ENCODE results near the gene ATRN. TPM values are rescaled to one million over a fixed set of nuclear protein-coding genes. Genes with fewer than 3 reads are reported as not detected.
A peak's percentile ranks its signal among the peaks of the same experiment; 100 is the strongest.

ATRN gene
- total RNA-seq, 2 donors from 2014 or later = 9.6 to 11.6 TPM

GRCh38 chr20:3663858-3664257 is 193.0 kb downstream of the ATRN start:
- Mint-ChIP-seq H3K27me3 (ENCODE audit: low read depth) (peaks cover 33% of the 10 kb centered on the region), H3K9me3 (no peaks in the 10 kb centered on the region), H3K27ac (no peak overlapping the region), H3K4me3 (no peak overlapping the region), H3K36me3 (ENCODE audit: insufficient read depth in 2 of 2) (no peaks in the 10 kb centered on the region), H3K4me1 (ENCODE audit: low read depth) (peaks cover 39% of the 10 kb centered on the region)
- ATAC-seq (replicated peaks in 1 of 2) (no peak), DNase-seq (no peak)

GRCh38 chr20:3667434-3668037 is 196.7 kb downstream of the ATRN start:
- Mint-ChIP-seq H3K9me3 (no peaks in the 10 kb centered on the region), H3K27ac (no peak overlapping the region), H3K27me3 (ENCODE audit: low read depth) (peaks cover 29% of the 10 kb centered on the region), H3K36me3 (ENCODE audit: insufficient read depth in 2 of 2) (no peaks in the 10 kb centered on the region), H3K4me3 (no peak overlapping the region), H3K4me1 (ENCODE audit: low read depth) (peaks cover 27% of the 10 kb centered on the region)
- no peak for DNase-seq
- no peak for ATAC-seq (replicated peaks in 1 of 2)

GRCh38 chr20:3669710-3670367 is 199.0 kb downstream of the ATRN start:
- H3K9me3 Mint-ChIP-seq = no peaks in the 10 kb centered on the region
- H3K27ac Mint-ChIP-seq = no peak overlapping the region
- no peak overlapping the region for H3K4me3 Mint-ChIP-seq
- DNase-seq (no peak), ATAC-seq (replicated peaks in 1 of 2) (no peak)
- no peaks in the 10 kb centered on the region for H3K36me3 Mint-ChIP-seq (ENCODE audit: insufficient read depth in 2 of 2)
- H3K27me3 Mint-ChIP-seq (ENCODE audit: low read depth) = peaks cover 29% of the 10 kb centered on the region
- H3K4me1 Mint-ChIP-seq (ENCODE audit: low read depth) = peaks cover 27% of the 10 kb centered on the region

GRCh38 chr20:3670511-3670910 is 199.7 kb downstream of the ATRN start:
- H3K9me3 Mint-ChIP-seq = no peaks in the 10 kb centered on the region
- H3K27me3 Mint-ChIP-seq (ENCODE audit: low read depth) = peaks cover 36% of the 10 kb centered on the region
- ATAC-seq (replicated peaks in 1 of 2) = no peak
- H3K27ac Mint-ChIP-seq = no peak overlapping the region
- DNase-seq = no peak
- H3K4me3 Mint-ChIP-seq = no peak overlapping the region
- H3K4me1 Mint-ChIP-seq (ENCODE audit: low read depth) = peaks cover 20% of the 10 kb centered on the region
- H3K36me3 Mint-ChIP-seq (ENCODE audit: insufficient read depth in 2 of 2) = no peaks in the 10 kb centered on the region

GRCh38 chr20:3670945-3671344 is 200.1 kb downstream of the ATRN start:
- Mint-ChIP-seq H3K4me1 (ENCODE audit: low read depth) (peaks cover 16% of the 10 kb centered on the region), H3K27ac (no peak overlapping the region), H3K9me3 (no peaks in the 10 kb centered on the region), H3K36me3 (ENCODE audit: insufficient read depth in 2 of 2) (no peaks in the 10 kb centered on the region), H3K27me3 (ENCODE audit: low read depth) (peaks cover 40% of the 10 kb centered on the region), H3K4me3 (peak overlapping the region in 1 of 2 donors; percentile 23)
- no peak for ATAC-seq (replicated peaks in 1 of 2)
- no peak for DNase-seq

GRCh38 chr20:3671986-3672546 is 201.2 kb downstream of the ATRN start:
- H3K4me3 Mint-ChIP-seq = peak overlapping the region; percentile 39 to 40
- H3K27ac Mint-ChIP-seq = no peak overlapping the region
- DNase-seq (no peak), ATAC-seq (replicated peaks in 1 of 2) (no peak)
- H3K27me3 Mint-ChIP-seq (ENCODE audit: low read depth) = peaks cover 50% of the 10 kb centered on the region
- H3K9me3 Mint-ChIP-seq = no peaks in the 10 kb centered on the region
- no peaks in the 10 kb centered on the region for H3K36me3 Mint-ChIP-seq (ENCODE audit: insufficient read depth in 2 of 2)
- H3K4me1 Mint-ChIP-seq (ENCODE audit: low read depth) = peaks cover 10% of the 10 kb centered on the region

GRCh38 chr20:3672547-3673171 is 201.8 kb downstream of the ATRN start:
- Mint-ChIP-seq H3K36me3 (ENCODE audit: insufficient read depth in 2 of 2) (no peaks in the 10 kb centered on the region), H3K9me3 (no peaks in the 10 kb centered on the region), H3K27me3 (ENCODE audit: low read depth) (peaks cover 50% of the 10 kb centered on the region), H3K4me1 (ENCODE audit: low read depth) (peaks cover 5% of the 10 kb centered on the region), H3K4me3 (peak overlapping the region; percentile 39 to 40), H3K27ac (no peak overlapping the region)
- DNase-seq = peak in 1 of 2 donors; percentile 21
- ATAC-seq (replicated peaks in 1 of 2) = peak; percentile 27 to 36

- H3K4me3 Mint-ChIP-seq = peak overlapping the region; percentile 33 to 39
- H3K27ac Mint-ChIP-seq = no peak overlapping the region
- H3K27me3 Mint-ChIP-seq (ENCODE audit: low read depth) = peaks cover 52% of the 10 kb centered on the region
- peaks cover 5% of the 10 kb centered on the region for H3K4me1 Mint-ChIP-seq (ENCODE audit: low read depth)
- no peak for DNase-seq
- H3K9me3 Mint-ChIP-seq = no peaks in the 10 kb centered on the region
- H3K36me3 Mint-ChIP-seq (ENCODE audit: insufficient read depth in 2 of 2) = no peaks in the 10 kb centered on the region
- ATAC-seq (replicated peaks in 1 of 2) = no peak
Measured at GRCh38 chr20:3673221-3674070, 202.6 kb downstream of the ATRN start.

- no peaks in the 10 kb centered on the region for H3K36me3 Mint-ChIP-seq (ENCODE audit: insufficient read depth in 2 of 2)
- peaks cover 62% of the 10 kb centered on the region for H3K27me3 Mint-ChIP-seq (ENCODE audit: low read depth)
- ATAC-seq (replicated peaks in 1 of 2) = no peak
- H3K4me1 Mint-ChIP-seq (ENCODE audit: low read depth) = peaks cover 5% of the 10 kb centered on the region
- H3K27ac Mint-ChIP-seq = no peak overlapping the region
- DNase-seq = no peak
- no peak overlapping the region for H3K4me3 Mint-ChIP-seq
- H3K9me3 Mint-ChIP-seq = no peaks in the 10 kb centered on the region
Measured at GRCh38 chr20:3674447-3674846, 203.6 kb downstream of the ATRN start.

- Mint-ChIP-seq H3K27ac (no peak overlapping the region), H3K4me3 (no peak overlapping the region), H3K4me1 (ENCODE audit: low read depth) (peaks cover 5% of the 10 kb centered on the region), H3K9me3 (no peaks in the 10 kb centered on the region), H3K27me3 (ENCODE audit: low read depth) (peaks cover 63% of the 10 kb centered on the region), H3K36me3 (ENCODE audit: insufficient read depth in 2 of 2) (no peaks in the 10 kb centered on the region)
- no peak for DNase-seq
- ATAC-seq (replicated peaks in 1 of 2) = no peak
Measured at GRCh38 chr20:3674995-3675900, 204.4 kb downstream of the ATRN start.

GRCh38 chr20:3677733-3678132 is 206.9 kb downstream of the ATRN start:
- Mint-ChIP-seq H3K4me3 (no peak overlapping the region), H3K27me3 (ENCODE audit: low read depth) (peaks cover 69% of the 10 kb centered on the region), H3K27ac (no peak overlapping the region), H3K9me3 (no peaks in the 10 kb centered on the region), H3K36me3 (ENCODE audit: insufficient read depth in 2 of 2) (no peaks in the 10 kb centered on the region), H3K4me1 (ENCODE audit: low read depth) (peaks cover 5% of the 10 kb centered on the region)
- no peak for ATAC-seq (replicated peaks in 1 of 2)
- DNase-seq = no peak

- no peaks in the 10 kb centered on the region for H3K36me3 Mint-ChIP-seq (ENCODE audit: insufficient read depth in 2 of 2)
- H3K27me3 Mint-ChIP-seq (ENCODE audit: low read depth) = peaks cover 73% of the 10 kb centered on the region
- DNase-seq (no peak), ATAC-seq (replicated peaks in 1 of 2) (no peak)
- H3K27ac Mint-ChIP-seq = no peak overlapping the region
- peaks cover 5% of the 10 kb centered on the region for H3K4me1 Mint-ChIP-seq (ENCODE audit: low read depth)
- H3K4me3 Mint-ChIP-seq = no peak overlapping the region
- no peaks in the 10 kb centered on the region for H3K9me3 Mint-ChIP-seq
Measured at GRCh38 chr20:3678198-3678597, 207.4 kb downstream of the ATRN start.
